Gastroesophageal sphincter (tissue), 4 donors: ENCODE results near the gene DPH6. TPM values are rescaled to one million over a fixed set of nuclear protein-coding genes. Genes with fewer than 3 reads are reported as not detected.
"Not testable (repeated sequence)": the region's sequence is repeated elsewhere in the genome, so short reads cannot be mapped to it uniquely, and the experiment has no call there.

ENCODE experiments used
- ATAC-seq: fragments of 150-250 bp; one replicate; pipeline ENCODE4 v1.9.1; 2016; ENCODE audit warnings: mild to moderate bottlenecking, moderate library complexity
- H3K27ac ChIP-seq, 4 donors: fragments of 200-600 bp; sonication (generic) in 3 of 4; 1 replicate in 3 of 4; 2 replicates in 1 of 4; pipeline ENCODE4 v1.5.1; 2016 to 2019
- H3K27me3 ChIP-seq: fragments of 200-600 bp; sonication (generic); one replicate; pipeline ENCODE4 v1.5.1; 2019
- H3K36me3 ChIP-seq, 2 donors: fragments of 200-600 bp; sonication (generic); one replicate each; pipeline ENCODE4 v1.5.1; 2019; ENCODE audit warnings: control low read depth in 1 of 2
- H3K4me1 ChIP-seq, 3 donors: fragments of 200-600 bp; sonication (generic); 1 replicate in 2 of 3; 2 replicates in 1 of 3; pipeline ENCODE4 v1.5.1; 2016 to 2019; ENCODE audit warnings: control low read depth in 2 of 3
- H3K4me3 ChIP-seq, 2 donors: fragments of 200-600 bp; sonication (generic); one replicate each; pipeline ENCODE4 v1.5.1; 2019; ENCODE audit warnings: mild to moderate bottlenecking in 1 of 2, moderate library complexity in 1 of 2
- H3K9me3 ChIP-seq, 3 donors: fragments of 200-600 bp; sonication (generic); one replicate each; pipeline ENCODE4 v1.5.1; 2017 to 2019; ENCODE audit warnings: control low read depth in 2 of 3
- EP300 ChIP-seq: sonication (generic); formaldehyde crosslinking; IDR thresholded peaks from one replicate; pipeline ENCODE4 v1.6.1; 2017; ENCODE audit warnings: antibody characterized with exemption, mild to moderate bottlenecking
- POLR2A ChIP-seq, 2 donors: fragments of 450-650 bp; IDR thresholded peaks; one replicate each; pipeline ENCODE4 v1.6.1; 2017; ENCODE audit warnings: antibody characterized with exemption in 2 of 2, mild to moderate bottlenecking in 2 of 2, moderate library complexity in 1 of 2
- POLR2AphosphoS5 ChIP-seq: sonication (generic); formaldehyde crosslinking; IDR thresholded peaks from one replicate; pipeline ENCODE4 v1.6.1; 2017; ENCODE audit warnings: antibody characterized with exemption
- WGBS, 2 donors: methylation state at CpG; one replicate each; pipeline ENCODE4 v1.1.5; 2018; ENCODE audit warnings: low coverage in 1 of 2; 5-methylcytosine and 5-hydroxymethylcytosine counted together
- total RNA-seq, 4 donors: library from RNA; depleted of rRNA; stranded (reverse); fragments of >200 nt; gene quantifications; one replicate each; pipeline ENCODE4 v1.1.0, GENCODE V29; 2016
- TF ChIP-seq, protein P1 (sequence below), 4 experiments: fragments of 200-600 bp in 2 of 4; fragments of 450-650 bp in 2 of 4; sonication (generic) in 1 of 4; IDR thresholded peaks; one replicate each; pipeline ENCODE4 v1.5.1; 2017 to 2019; ENCODE audit warnings: antibody characterized with exemption in 4 of 4, mild to moderate bottlenecking in 2 of 4, moderate library complexity in 2 of 4

DPH6 gene
- total RNA-seq, 4 donors from 2014 or later: 5.4 to 46.2 (median 17.7) TPM

DNA sequence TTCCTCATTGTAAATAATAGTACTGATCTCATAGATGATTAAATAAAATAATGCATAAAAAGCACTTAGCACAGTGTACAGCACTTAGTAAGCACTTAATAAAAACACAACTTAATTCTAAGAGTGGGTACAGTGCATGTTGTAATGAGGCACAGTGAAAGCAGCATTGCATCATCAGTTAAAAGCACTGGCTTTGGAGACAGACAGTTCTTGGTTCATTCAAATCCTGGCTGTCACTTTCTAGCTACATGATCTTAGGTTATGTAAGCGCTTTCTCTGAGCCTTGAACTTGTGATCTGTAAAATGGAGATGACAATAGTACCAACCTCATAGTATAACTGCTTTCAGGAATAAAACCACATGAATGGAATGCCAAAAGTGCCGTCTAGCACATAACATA, 151.5 kb downstream of the DPH6 start:
- peaks cover 0 to 8% of the 10 kb centered on the region in 2 donors for H3K36me3 ChIP-seq
- no peak for ATAC-seq
- H3K27ac ChIP-seq: no peak overlapping the region
- TF ChIP-seq, protein P1, sequence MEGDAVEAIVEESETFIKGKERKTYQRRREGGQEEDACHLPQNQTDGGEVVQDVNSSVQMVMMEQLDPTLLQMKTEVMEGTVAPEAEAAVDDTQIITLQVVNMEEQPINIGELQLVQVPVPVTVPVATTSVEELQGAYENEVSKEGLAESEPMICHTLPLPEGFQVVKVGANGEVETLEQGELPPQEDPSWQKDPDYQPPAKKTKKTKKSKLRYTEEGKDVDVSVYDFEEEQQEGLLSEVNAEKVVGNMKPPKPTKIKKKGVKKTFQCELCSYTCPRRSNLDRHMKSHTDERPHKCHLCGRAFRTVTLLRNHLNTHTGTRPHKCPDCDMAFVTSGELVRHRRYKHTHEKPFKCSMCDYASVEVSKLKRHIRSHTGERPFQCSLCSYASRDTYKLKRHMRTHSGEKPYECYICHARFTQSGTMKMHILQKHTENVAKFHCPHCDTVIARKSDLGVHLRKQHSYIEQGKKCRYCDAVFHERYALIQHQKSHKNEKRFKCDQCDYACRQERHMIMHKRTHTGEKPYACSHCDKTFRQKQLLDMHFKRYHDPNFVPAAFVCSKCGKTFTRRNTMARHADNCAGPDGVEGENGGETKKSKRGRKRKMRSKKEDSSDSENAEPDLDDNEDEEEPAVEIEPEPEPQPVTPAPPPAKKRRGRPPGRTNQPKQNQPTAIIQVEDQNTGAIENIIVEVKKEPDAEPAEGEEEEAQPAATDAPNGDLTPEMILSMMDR (IDR thresholded peaks at IDR 0.05): no peak
- TF ChIP-seq EP300: no peak
- no peak for TF ChIP-seq POLR2AphosphoS5
- no peak for TF ChIP-seq POLR2A (IDR thresholded peaks at IDR 0.05)
- H3K4me3 ChIP-seq: no peak overlapping the region
- H3K4me1 ChIP-seq: no peaks in the 10 kb centered on the region
- H3K9me3 ChIP-seq: no peaks in the 10 kb centered on the region
- H3K27me3 ChIP-seq: no peaks in the 10 kb centered on the region
- WGBS, 2 donors: 97 to 100% methylated on average over 2 of the region's 2 CpGs

DNA sequence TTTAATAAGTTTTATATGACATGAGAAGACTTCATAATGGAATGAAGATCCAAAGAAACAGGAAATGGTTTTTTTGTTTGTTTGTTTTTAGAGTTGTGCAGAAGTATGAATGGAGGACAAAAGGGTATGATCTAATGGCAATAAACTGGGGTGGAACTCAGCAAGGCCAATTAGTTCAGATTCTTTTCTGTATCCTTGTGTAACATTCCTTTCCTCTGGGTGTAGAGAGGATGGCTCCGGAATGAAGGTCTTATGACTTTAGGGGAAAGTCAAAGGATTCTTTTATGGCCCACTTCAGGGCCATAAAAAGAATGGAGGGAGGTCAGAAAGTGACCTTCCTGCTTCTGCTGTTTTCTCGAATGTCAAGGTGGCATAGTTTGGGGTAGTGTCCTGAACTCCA, 152.6 kb downstream of the DPH6 start:
- Histone ChIP-seq H3K4me1 (no peaks in the 10 kb centered on the region), H3K4me3 (no peak overlapping the region), H3K27me3 (no peaks in the 10 kb centered on the region), H3K27ac (no peak overlapping the region), H3K36me3 (peaks cover 0 to 8% of the 10 kb centered on the region in 2 donors), H3K9me3 (no peaks in the 10 kb centered on the region)
- TF ChIP-seq POLR2AphosphoS5 (no peak), POLR2A (IDR thresholded peaks at IDR 0.05) (no peak), EP300 (no peak)
- TF ChIP-seq, protein P1 (IDR thresholded peaks at IDR 0.05): no peak
- 80 to 93% methylated on average over 2 of the region's 2 CpGs for WGBS, 2 donors
- no peak for ATAC-seq

DNA sequence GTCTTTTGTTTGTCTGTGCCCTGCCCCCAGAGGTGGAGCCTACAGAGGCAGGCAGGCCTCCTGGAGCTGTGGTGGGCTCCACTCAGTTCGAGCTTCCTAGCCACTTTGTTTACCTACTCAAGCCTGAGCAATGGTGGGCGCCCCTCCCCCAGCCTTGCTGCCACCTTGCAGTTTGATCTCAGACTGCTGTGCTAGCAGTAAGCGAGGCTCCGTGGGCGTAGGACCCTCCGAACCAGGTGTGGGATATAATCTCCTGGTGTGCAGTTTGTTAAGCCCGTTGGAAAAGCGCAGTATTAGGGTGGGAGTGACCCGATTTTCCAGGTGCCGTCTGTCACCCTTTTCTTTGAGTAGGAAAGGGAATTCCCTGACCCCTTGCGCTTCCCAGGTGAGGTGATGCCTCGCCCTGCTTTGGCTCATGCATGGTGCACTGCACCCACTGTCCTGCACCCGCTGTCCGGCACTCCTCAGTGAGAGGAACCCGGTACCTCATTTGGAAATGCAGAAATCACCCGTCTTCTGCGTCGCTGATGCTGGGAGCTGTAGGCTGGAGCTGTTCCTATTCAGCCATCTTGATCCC, 154.5 kb downstream of the DPH6 start:
- not testable (repeated sequence) for H3K27me3 ChIP-seq, ATAC-seq, H3K4me3 ChIP-seq, H3K36me3 ChIP-seq, H3K4me1 ChIP-seq, H3K27ac ChIP-seq, H3K9me3 ChIP-seq
- WGBS, 2 donors: 93% methylated on average over 8 of the region's 18 CpGs; no CpG with 5 or more reads in 1 of the 2 donors

GRCh38 chr15:35383506-35383905, 162.5 kb downstream of the DPH6 start:
- no peaks in the 10 kb centered on the region for H3K9me3 ChIP-seq
- no peak for ATAC-seq
- no peak overlapping the region for H3K27ac ChIP-seq
- TF ChIP-seq EP300 (no peak), POLR2A (IDR thresholded peaks at IDR 0.05) (no peak), POLR2AphosphoS5 (no peak)
- TF ChIP-seq, protein P1 (IDR thresholded peaks at IDR 0.05): no peak
- H3K36me3 ChIP-seq: peaks cover 0 to 14% of the 10 kb centered on the region in 2 donors
- H3K4me1 ChIP-seq: no peaks in the 10 kb centered on the region
- no peaks in the 10 kb centered on the region for H3K27me3 ChIP-seq
- WGBS, 2 donors: 94 to 100% methylated on average over 2 of the region's 2 CpGs
- no peak overlapping the region for H3K4me3 ChIP-seq

DNA sequence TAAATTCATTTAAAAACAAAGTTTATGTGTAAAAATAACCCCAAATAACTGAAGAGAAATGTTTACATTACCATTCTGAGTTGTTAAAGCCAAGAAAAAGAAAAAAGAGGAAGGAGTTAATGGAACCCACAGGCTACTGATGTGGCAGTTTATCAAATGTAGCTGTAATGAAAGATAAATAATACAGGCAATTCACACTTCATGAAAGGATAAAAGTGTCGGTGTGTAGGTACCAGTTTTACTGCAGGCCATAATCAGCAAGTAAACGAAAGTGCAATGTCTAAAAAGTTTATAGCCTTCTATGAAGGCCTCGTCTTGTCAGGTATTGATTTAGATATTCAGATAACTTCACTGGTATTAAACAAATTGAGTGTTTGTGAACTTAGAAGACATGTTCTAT, 164.6 kb downstream of the DPH6 start:
- Histone ChIP-seq H3K36me3 (peaks cover 0 to 19% of the 10 kb centered on the region in 2 donors), H3K4me3 (no peak overlapping the region), H3K27ac (no peak overlapping the region), H3K27me3 (no peaks in the 10 kb centered on the region), H3K4me1 (no peaks in the 10 kb centered on the region), H3K9me3 (no peaks in the 10 kb centered on the region)
- ATAC-seq: no peak
- WGBS, 2 donors: 35 to 42% methylated on average over 3 of the region's 3 CpGs
- TF ChIP-seq EP300: no peak
- TF ChIP-seq POLR2A (IDR thresholded peaks at IDR 0.05): no peak
- TF ChIP-seq POLR2AphosphoS5: no peak
- TF ChIP-seq, protein P1 (IDR thresholded peaks at IDR 0.05): no peak
